H9 (cell line): ENCODE measurements around the gene BCL11B. TPM values are rescaled to one million over a fixed set of nuclear protein-coding genes. Genes with fewer than 3 reads are reported as not detected.
A peak's percentile ranks its signal among the peaks of the same experiment; 100 is the strongest.

Source experiments
- DNase-seq: peaks from one replicate; pipeline ENCODE4 v3.0.0-alpha.2; 2017
- H2AFZ ChIP-seq: one replicate; pipeline ENCODE4 v1.6.1; 2013; ENCODE audit warnings: mild to moderate bottlenecking, low read length, control low read depth, moderate library complexity
- H2AK5ac ChIP-seq: 2 replicates; pipeline ENCODE4 v1.6.1; 2013; ENCODE audit warnings: low read length, control low read depth, mixed read lengths; ENCODE audit not compliant: insufficient read length
- H2BK120ac ChIP-seq: one replicate; pipeline ENCODE4 v1.6.1; 2013; ENCODE audit warnings: low read depth, mild to moderate bottlenecking, low read length, control low read depth, inconsistent platforms; ENCODE audit not compliant: poor library complexity, severe bottlenecking
- H2BK12ac ChIP-seq: 2 replicates; pipeline ENCODE4 v1.6.1; 2013; ENCODE audit warnings: low read length, control low read depth, mixed read lengths, low read depth; ENCODE audit not compliant: insufficient read length
- H2BK15ac ChIP-seq: 2 replicates; pipeline ENCODE4 v1.6.1; 2013; ENCODE audit warnings: low read depth, low read length, control low read depth
- H2BK20ac ChIP-seq: one replicate; pipeline ENCODE4 v1.6.1; 2013; ENCODE audit warnings: low read depth, mild to moderate bottlenecking, low read length, control low read depth, inconsistent platforms; ENCODE audit not compliant: poor library complexity, severe bottlenecking
- H2BK5ac ChIP-seq: 2 replicates; pipeline ENCODE4 v1.6.1; 2013; ENCODE audit warnings: low read length, control low read depth, mixed read lengths; ENCODE audit not compliant: insufficient read length
- H3K14ac ChIP-seq: 2 replicates; pipeline ENCODE4 v1.6.1; 2013; ENCODE audit warnings: low read length, control low read depth; ENCODE audit not compliant: insufficient read depth
- H3K18ac ChIP-seq: 2 replicates; pipeline ENCODE4 v1.6.1; 2013; ENCODE audit warnings: low read depth, mild to moderate bottlenecking, mixed read lengths, low read length, control low read depth; ENCODE audit not compliant: insufficient read length
- H3K23ac ChIP-seq: 2 replicates; pipeline ENCODE4 v1.6.1; 2013; ENCODE audit warnings: low read length, control low read depth, mixed read lengths, low read depth; ENCODE audit not compliant: insufficient read length
- H3K23me2 ChIP-seq: 2 replicates; pipeline ENCODE4 v1.6.1; 2013; ENCODE audit warnings: low read depth, mild to moderate bottlenecking, mixed read lengths, low read length, control low read depth; ENCODE audit not compliant: insufficient read length, poor library complexity, severe bottlenecking
- H3K27ac ChIP-seq: 2 replicates; pipeline ENCODE4 v1.5.1; 2013; ENCODE audit warnings: low read length, control low read depth, mixed read lengths, low read depth; ENCODE audit not compliant: insufficient read length
- H3K27me3 ChIP-seq: 2 replicates; pipeline ENCODE4 v1.6.1; 2013; ENCODE audit warnings: low read length, control low read depth, inconsistent platforms; ENCODE audit not compliant: insufficient read depth
- H3K4ac ChIP-seq: 2 replicates; pipeline ENCODE4 v1.6.1; 2013; ENCODE audit warnings: low read depth, mild to moderate bottlenecking, control low read depth, inconsistent platforms, low read length, moderate library complexity
- H3K4me1 ChIP-seq: 2 replicates; pipeline ENCODE4 v1.6.1; 2013; ENCODE audit warnings: low read length, control low read depth, inconsistent platforms; ENCODE audit not compliant: insufficient read depth
- H3K4me2 ChIP-seq: 2 replicates; pipeline ENCODE4 v1.6.1; 2013; ENCODE audit warnings: low read length, control low read depth, mixed read lengths; ENCODE audit not compliant: insufficient read length, insufficient read depth
- H3K56ac ChIP-seq: 2 replicates; pipeline ENCODE4 v1.6.1; 2013; ENCODE audit warnings: low read depth, mild to moderate bottlenecking, mixed read lengths, low read length, control low read depth; ENCODE audit not compliant: insufficient read length
- H3K79me1 ChIP-seq: 2 replicates; pipeline ENCODE4 v1.6.1; 2013; ENCODE audit warnings: low read depth, mild to moderate bottlenecking, moderate library complexity, low read length, control low read depth, inconsistent platforms; ENCODE audit not compliant: insufficient read depth, poor library complexity, severe bottlenecking
- H3K79me2 ChIP-seq: 2 replicates; pipeline ENCODE4 v1.6.1; 2013; ENCODE audit warnings: low read length, control low read depth, inconsistent platforms; ENCODE audit not compliant: insufficient read depth
- H3K9ac ChIP-seq: 2 replicates; pipeline ENCODE4 v1.6.1; 2013; ENCODE audit warnings: low read length, control low read depth, mixed read lengths; ENCODE audit not compliant: insufficient read length; ENCODE audit errors: extremely low read depth
- H3K9me3 ChIP-seq: one replicate; pipeline ENCODE4 v1.6.1; 2013; ENCODE audit warnings: low read depth, low read length, inconsistent platforms; ENCODE audit not compliant: control insufficient read depth
- H3T11ph ChIP-seq: one replicate; pipeline ENCODE4 v1.6.1; 2013; ENCODE audit warnings: mild to moderate bottlenecking, low read length, control low read depth, inconsistent platforms
- H4K20me1 ChIP-seq: one replicate; pipeline ENCODE4 v1.6.1; 2013; ENCODE audit not compliant: control insufficient read depth, insufficient read length, insufficient read depth
- H4K5ac ChIP-seq: 2 replicates; pipeline ENCODE4 v1.6.1; 2013; ENCODE audit warnings: low read depth, mild to moderate bottlenecking, mixed read lengths, low read length, control low read depth; ENCODE audit not compliant: insufficient read length
- H4K8ac ChIP-seq: replicated peaks from 2 replicates; pipeline ENCODE4 v1.6.1; 2013; ENCODE audit warnings: low read length, control low read depth, mixed read lengths, low read depth; ENCODE audit not compliant: insufficient read length
- H4K91ac ChIP-seq: 2 replicates; pipeline ENCODE4 v1.6.1; 2013; ENCODE audit warnings: low read depth, mild to moderate bottlenecking, moderate library complexity, mixed read lengths, low read length, control low read depth; ENCODE audit not compliant: insufficient read length
- H3K27ac Mint-ChIP-seq, 3 experiments: 2 replicates in 2 of 3; 3 replicates in 1 of 3; pipeline ENCODE4 v1.8.0; 2020 to 2021; ENCODE audit warnings: mixed read lengths in 3 of 3, mild to moderate bottlenecking in 1 of 3, moderate library complexity in 1 of 3
- H3K27me3 Mint-ChIP-seq: 2 replicates; pipeline ENCODE4 v1.8.0; 2021; ENCODE audit warnings: low read depth, mild to moderate bottlenecking, moderate library complexity, mixed read lengths
- H3K36me3 Mint-ChIP-seq, 3 experiments: 2 replicates in 2 of 3; 3 replicates in 1 of 3; pipeline ENCODE4 v1.8.0; 2020 to 2021; ENCODE audit warnings: low read depth in 3 of 3, mixed read lengths in 3 of 3; ENCODE audit not compliant: insufficient read depth in 1 of 3
- H3K4me1 Mint-ChIP-seq, 2 experiments: 2 replicates each; pipeline ENCODE4 v1.8.0; 2020; ENCODE audit warnings: mixed read lengths in 2 of 2
- H3K4me3 Mint-ChIP-seq, 2 experiments: 2 replicates in 1 of 2; 3 replicates in 1 of 2; pipeline ENCODE4 v1.8.0; 2020 to 2021; ENCODE audit warnings: mild to moderate bottlenecking in 2 of 2, mixed read lengths in 2 of 2, moderate library complexity in 1 of 2
- H3K9me3 Mint-ChIP-seq, 2 experiments: 2 replicates in 1 of 2; 3 replicates in 1 of 2; pipeline ENCODE4 v1.8.0; 2020; ENCODE audit warnings: mild to moderate bottlenecking in 2 of 2, mixed read lengths in 2 of 2, moderate library complexity in 1 of 2
- CTCF ChIP-seq: fragments of 200-600 bp; sonication (generic); conservative IDR thresholded peaks from 3 replicates; pipeline ENCODE4 v1.8.0; 2021; ENCODE audit warnings: antibody characterized with exemption, mild to moderate bottlenecking
- WGBS: extraction: QIAGEN DNeasy Blood & Tissue Kit; methylation state at CpG from one replicate; pipeline ENCODE4 v1.1.7; 2013; ENCODE audit warnings: missing lambda C conversion rate, low lambda C conversion rate, mixed read lengths; ENCODE audit not compliant: insufficient read length; ENCODE audit errors: extremely low coverage; 5-methylcytosine and 5-hydroxymethylcytosine counted together
- total RNA-seq: library from RNA; stranded (reverse); gene quantifications from 2 replicates; pipeline ENCODE4 v1.2.1, GENCODE V29; 2021

The BCL11B gene
- total RNA-seq, 1 experiment from 2014 or later = 4.9 TPM

GRCh38 chr14:99262977-99263448, 9.0 kb downstream of the BCL11B start:
- no peaks in the 10 kb centered on the region for H3K79me1 ChIP-seq
- H3K4me2 ChIP-seq = peak overlapping the region; percentile 44
- H2AFZ ChIP-seq = no peak overlapping the region
- no peak overlapping the region for H2BK12ac ChIP-seq
- Mint-ChIP-seq H3K36me3 (peaks cover 0 to 3% (median under 1%) of the 10 kb centered on the region in 3 experiments; a peak in 2 of 7 replicates), H3K4me3 (peak overlapping the region; percentile 5 to 61; a peak in 4 of 5 replicates), H3K9me3 (no peaks in the 10 kb centered on the region; a peak in 1 of 5 replicates), H3K4me1 (peaks cover 92 to 96% of the 10 kb centered on the region in 2 experiments), H3K27ac (peak overlapping the region in 2 of 3 experiments; percentile 28 to 84; a peak in 3 of 7 replicates), H3K27me3 (peaks cover 3% of the 10 kb centered on the region; the same call in 1 of the 2 replicates)
- no peak overlapping the region for H3K4ac ChIP-seq
- H3K27me3 ChIP-seq = no peaks in the 10 kb centered on the region
- no peak overlapping the region for H2BK120ac ChIP-seq
- H4K20me1 ChIP-seq = peaks cover 5% of the 10 kb centered on the region
- no peak overlapping the region for H2BK15ac ChIP-seq
- H2BK20ac ChIP-seq = no peak overlapping the region
- H3T11ph ChIP-seq = no peak overlapping the region
- H4K8ac ChIP-seq = no peak overlapping the region
- no peak overlapping the region for H3K27ac ChIP-seq
- no peak overlapping the region for H3K9ac ChIP-seq
- DNase-seq = no peak
- H2AK5ac ChIP-seq = no peak overlapping the region
- H3K23ac ChIP-seq = no peak overlapping the region
- no peaks in the 10 kb centered on the region for H3K9me3 ChIP-seq
- TF ChIP-seq CTCF = no peak
- H3K79me2 ChIP-seq = no peaks in the 10 kb centered on the region; the same call in 1 of the 2 replicates
- H3K56ac ChIP-seq = no peak overlapping the region
- H4K5ac ChIP-seq = no peak overlapping the region
- no peaks in the 10 kb centered on the region for H3K23me2 ChIP-seq
- H3K18ac ChIP-seq = no peak overlapping the region
- H3K4me1 ChIP-seq = peaks cover 23% of the 10 kb centered on the region
- H3K14ac ChIP-seq = no peak overlapping the region; the same call in 1 of the 2 replicates
- WGBS = no CpG with 5 or more reads among the region's 11 CpGs
- no peak overlapping the region for H2BK5ac ChIP-seq
- H4K91ac ChIP-seq = no peak overlapping the region
